GM10266 (cell line): Measurements from ENCODE around the gene ZNF106.

Source experiments
- DNase-seq: peaks from one replicate; pipeline ENCODE4 v3.0.0; 2012; ENCODE audit errors: extremely low spot score
- TF ChIP-seq, protein P1 (sequence below): IDR thresholded peaks from 2 replicates; pipeline ENCODE4 v1.5.1; 2012; ENCODE audit warnings: mild to moderate bottlenecking, low read depth; ENCODE audit not compliant: control insufficient read depth, insufficient read depth; ENCODE audit errors: missing control alignments

Gene ZNF106

DNA sequence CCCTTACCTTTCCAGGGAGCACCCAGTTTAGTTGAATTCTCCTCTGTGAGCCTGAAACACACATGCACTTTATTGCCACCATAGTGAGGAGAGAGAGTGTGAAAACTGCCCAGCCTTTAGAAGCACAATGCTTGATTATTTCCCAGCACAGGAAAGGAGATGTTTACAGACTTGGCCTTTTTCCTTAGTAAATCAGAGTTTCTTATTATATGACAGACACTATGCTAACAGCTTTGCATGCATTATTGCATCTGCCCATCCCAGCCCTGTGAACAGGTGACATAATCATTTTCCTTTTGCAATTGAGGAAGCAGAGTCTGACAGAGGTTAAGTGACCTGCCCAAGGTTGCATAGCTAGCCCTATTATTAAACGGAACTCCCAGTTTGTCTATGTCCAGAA is 95.1 kb downstream of the ZNF106 start:
- TF ChIP-seq, protein P1, sequence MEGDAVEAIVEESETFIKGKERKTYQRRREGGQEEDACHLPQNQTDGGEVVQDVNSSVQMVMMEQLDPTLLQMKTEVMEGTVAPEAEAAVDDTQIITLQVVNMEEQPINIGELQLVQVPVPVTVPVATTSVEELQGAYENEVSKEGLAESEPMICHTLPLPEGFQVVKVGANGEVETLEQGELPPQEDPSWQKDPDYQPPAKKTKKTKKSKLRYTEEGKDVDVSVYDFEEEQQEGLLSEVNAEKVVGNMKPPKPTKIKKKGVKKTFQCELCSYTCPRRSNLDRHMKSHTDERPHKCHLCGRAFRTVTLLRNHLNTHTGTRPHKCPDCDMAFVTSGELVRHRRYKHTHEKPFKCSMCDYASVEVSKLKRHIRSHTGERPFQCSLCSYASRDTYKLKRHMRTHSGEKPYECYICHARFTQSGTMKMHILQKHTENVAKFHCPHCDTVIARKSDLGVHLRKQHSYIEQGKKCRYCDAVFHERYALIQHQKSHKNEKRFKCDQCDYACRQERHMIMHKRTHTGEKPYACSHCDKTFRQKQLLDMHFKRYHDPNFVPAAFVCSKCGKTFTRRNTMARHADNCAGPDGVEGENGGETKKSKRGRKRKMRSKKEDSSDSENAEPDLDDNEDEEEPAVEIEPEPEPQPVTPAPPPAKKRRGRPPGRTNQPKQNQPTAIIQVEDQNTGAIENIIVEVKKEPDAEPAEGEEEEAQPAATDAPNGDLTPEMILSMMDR: no peak
- no peak for DNase-seq

DNA sequence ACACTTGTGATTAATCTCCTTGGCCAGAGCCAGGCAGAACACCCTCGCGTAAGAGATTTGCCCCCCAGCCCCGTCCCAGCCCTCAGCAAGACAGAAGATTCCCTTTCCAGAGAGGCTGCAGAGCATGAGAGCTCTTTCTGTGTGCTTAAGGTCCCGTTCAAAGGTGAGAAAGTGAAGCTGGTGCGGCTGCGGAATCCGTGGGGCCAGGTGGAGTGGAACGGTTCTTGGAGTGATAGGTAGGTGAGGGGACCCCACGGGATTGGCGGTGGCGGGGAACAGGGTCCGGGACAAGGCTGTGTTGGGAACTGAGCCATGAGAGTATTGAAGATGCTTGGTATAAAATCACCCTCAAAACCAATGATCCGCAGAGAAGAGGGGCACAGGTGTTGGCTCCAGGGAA is 96.8 kb downstream of the ZNF106 start:
- TF ChIP-seq, protein P1: no peak
- DNase-seq: no peak

DNA sequence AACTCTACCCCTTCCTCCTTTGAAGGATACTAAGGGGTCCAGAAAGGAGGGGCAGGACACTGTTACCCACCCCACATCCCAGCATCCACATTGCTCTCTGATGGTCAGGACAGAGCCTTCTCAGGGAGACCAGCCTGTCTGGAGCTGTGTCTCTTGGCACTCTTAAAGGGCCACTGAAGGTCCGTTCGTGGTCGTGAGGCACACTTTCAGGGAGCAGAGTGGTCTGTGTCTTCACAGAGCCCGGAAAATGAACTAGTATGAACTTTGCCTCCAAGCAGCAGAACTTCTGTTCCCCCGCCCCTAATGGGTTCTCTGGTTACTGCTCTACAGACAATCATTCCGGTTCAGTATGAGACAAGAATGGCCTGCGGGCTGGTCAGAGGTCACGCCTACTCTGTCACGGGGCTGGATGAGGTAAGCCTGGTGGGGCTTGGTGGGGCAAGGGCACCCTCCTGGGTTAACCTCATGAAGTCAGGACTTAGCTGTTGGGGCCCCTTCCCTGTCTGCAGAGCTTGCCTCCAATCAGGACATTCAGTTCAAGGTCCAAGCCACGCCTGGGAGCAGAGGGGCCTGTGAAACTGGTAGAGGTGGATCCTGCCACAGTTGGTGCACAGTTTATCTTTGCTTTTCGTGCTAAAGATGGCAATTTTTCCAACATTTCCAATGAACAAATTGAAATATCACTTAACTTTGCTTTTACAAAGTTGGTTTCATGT is 98.5 kb downstream of the ZNF106 start:
- TF ChIP-seq, protein P1: no peak
- no peak for DNase-seq

DNA sequence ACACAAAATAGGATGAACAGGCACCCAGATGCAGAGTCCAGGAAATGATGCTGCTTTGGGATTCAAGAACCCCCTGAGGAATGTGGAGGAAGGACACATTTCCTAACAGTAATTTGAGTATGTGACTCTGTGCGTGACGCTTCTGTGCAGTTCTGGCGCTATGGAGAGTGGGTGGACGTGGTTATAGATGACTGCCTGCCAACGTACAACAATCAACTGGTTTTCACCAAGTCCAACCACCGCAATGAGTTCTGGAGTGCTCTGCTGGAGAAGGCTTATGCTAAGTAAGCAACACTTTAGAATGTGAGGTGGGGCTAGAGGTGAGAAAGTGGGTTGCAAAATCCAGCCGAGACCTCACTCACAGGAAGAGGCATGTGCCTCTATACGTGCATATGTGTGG is 103.3 kb downstream of the ZNF106 start:
- TF ChIP-seq, protein P1: no peak
- no peak for DNase-seq

DNA sequence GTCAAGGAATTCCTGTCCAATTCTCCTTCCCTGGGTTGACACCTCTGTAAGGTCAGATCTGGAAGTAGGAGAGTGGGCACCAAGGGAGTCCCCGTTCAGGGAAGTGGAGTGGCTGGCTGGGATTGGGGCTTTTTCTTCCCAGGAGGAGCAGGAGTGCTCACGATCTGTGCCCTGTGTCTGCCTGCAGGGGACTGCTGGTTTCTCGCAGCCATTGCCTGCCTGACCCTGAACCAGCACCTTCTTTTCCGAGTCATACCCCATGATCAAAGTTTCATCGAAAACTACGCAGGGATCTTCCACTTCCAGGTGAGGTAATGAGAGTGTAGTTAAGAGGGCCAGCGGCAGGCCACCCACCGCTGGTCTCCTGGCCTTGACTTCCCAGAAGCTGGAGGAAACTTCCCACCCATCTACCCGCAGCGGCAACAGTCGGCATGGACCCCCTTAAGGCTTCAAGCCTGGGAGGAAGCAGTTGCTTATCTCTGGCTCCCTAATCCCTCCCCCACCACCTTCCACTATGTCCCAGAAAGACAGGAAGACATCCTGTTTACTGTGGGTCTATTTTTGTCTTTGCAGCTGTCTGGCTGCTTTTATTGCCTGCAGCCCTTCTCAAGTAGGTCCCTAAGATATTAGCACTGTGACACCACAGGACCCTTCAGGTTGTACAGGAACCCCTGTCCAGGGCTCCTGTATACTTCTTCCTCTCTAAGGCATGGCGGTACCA is 104.8 kb downstream of the ZNF106 start:
- no peak for DNase-seq
- TF ChIP-seq, protein P1: no peak

DNA sequence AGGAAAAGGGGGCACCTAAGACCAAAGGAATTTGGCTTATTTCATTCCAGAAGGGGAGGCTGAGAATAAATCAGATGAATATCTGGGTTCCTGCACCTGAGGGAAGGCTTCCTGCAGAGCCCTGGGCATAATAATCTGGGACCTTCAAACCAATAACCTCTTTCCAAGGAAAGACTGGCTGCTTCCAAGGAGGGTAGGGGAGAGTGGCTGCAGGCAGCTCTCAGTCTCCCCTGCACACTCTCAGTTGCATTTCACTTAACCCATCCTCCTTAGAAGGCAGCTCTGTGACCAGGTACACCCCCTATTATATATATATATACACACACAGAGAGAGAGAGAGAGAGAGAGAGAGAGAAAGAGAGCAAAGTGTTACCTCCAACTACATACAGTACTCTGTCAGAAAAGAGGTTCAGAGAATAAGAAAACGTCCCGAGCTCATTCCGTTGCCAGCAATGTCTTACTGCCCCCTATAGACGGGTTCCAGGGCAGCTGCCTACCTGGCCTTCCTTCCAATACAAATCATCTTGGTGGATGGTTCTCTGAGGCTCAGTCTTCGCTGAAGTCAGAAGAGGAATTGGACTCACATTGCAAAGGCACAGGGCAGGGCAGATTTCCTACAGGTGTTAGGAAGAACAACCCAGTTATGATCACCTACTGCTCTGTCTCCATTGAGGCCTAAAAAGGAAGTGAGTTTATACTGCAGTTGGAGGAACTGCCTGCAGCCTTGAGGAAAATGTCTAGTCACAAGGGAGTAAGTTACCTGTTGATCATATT is 105.5 kb downstream of the ZNF106 start:
- TF ChIP-seq, protein P1: peak; percentile 48

DNA sequence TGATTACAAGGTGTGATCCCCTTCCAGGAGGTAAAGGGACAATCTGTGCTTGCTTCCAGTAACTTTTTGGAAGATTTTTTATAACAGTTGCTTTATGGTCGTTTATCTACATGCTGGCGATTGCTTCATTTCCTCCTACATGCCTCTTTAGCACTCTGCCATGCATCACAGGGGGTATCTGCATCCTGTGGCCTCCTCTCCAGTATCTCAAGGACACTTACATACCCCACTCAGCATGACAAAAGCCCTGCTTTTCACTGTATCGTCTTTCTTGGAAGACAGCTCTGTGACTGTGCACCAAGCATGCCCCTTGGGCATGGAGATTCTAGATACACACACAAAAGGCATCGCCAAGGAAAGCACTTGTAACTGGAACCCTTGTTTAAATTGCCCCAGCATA is 106.3 kb downstream of the ZNF106 start:
- DNase-seq: no peak
- TF ChIP-seq, protein P1: no peak

More for the DNA sequence above, 105.5 kb downstream of the ZNF106 start:
- DNase-seq: peak; percentile 56
